ENCODE measurements around the gene NCAN. TPM values are rescaled to one million over a fixed set of nuclear protein-coding genes. Genes with fewer than 3 reads are reported as not detected.

Gene NCAN
- total RNA-seq, 2 donors from 2014 or later, result not detected

DNA sequence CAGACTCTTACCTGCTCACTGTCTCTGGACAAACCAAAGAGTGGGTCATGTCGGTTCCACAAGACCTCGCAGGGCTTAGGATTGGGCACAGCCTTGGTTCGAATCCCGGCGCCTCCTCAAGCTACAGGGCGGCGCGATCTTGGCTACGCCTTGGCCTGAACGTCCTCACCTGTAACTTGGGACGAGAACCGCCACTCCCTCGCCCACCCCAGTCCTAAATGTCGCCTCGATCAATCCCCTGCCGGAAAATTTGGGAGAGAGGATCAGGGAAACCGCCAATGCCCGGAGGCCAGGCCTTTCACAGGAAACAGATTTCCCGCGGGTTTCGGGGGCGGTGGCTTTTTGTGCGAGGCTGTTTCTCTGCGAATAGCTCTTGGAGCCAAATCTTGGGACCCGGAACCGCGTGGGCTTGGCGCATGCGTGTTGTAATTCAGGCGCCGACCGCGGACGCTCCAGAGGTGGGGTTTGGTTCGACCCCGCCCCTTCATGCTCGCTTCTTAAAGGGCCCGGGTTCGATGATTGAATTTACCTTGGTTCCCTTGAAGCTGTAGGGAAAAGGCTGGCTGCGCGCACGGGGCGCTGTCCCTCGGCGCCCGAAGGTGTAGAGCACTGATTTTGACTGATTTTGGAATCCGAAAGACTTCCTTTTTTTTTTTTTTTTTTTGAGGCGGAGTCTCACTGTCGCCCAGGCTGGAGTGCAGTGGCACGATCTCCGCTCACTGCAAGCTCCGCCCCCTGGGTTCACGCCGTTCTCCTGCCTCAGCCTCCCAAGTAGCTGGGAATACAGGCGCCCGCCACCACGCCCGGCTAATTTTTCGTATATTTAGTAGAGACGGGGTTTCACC, 8.5 kb upstream of the NCAN start, which contains the start of gene NR2C2AP:
NR2C2AP (minus strand) TSS at position 403 of the 845 bp plus-strand sequence; CDS start at position 49, 354 bp downstream.
- Histone ChIP-seq H3K27me3 (no peaks in the 10 kb centered on the region), H3K4me3 (peak within 1 kb of the TSS; percentile 59 to 66), H3K36me3 (peaks cover 5% of the 10 kb centered on the region), H3K4me1 (peaks cover 0 to 13% of the 10 kb centered on the region in 2 donors), H3K9me3 (no peaks in the 10 kb centered on the region), H3K27ac (peak within 1 kb of the TSS; percentile 68 to 79)
- TF ChIP-seq, protein P1, sequence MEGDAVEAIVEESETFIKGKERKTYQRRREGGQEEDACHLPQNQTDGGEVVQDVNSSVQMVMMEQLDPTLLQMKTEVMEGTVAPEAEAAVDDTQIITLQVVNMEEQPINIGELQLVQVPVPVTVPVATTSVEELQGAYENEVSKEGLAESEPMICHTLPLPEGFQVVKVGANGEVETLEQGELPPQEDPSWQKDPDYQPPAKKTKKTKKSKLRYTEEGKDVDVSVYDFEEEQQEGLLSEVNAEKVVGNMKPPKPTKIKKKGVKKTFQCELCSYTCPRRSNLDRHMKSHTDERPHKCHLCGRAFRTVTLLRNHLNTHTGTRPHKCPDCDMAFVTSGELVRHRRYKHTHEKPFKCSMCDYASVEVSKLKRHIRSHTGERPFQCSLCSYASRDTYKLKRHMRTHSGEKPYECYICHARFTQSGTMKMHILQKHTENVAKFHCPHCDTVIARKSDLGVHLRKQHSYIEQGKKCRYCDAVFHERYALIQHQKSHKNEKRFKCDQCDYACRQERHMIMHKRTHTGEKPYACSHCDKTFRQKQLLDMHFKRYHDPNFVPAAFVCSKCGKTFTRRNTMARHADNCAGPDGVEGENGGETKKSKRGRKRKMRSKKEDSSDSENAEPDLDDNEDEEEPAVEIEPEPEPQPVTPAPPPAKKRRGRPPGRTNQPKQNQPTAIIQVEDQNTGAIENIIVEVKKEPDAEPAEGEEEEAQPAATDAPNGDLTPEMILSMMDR (IDR thresholded peaks at IDR 0.05), result no peak
- peak; percentile 93 for DNase-seq (ENCODE audit: low spot score)

- no peak for DNase-seq (ENCODE audit: low spot score)
- H3K36me3 ChIP-seq, result no peaks in the 10 kb centered on the region
- no peaks in the 10 kb centered on the region for H3K9me3 ChIP-seq
- H3K27me3 ChIP-seq, result no peaks in the 10 kb centered on the region
- H3K4me1 ChIP-seq, result peaks cover 0 to 13% of the 10 kb centered on the region in 2 donors
- H3K27ac ChIP-seq, result no peak overlapping the region
- TF ChIP-seq, protein P1 (IDR thresholded peaks at IDR 0.05), result no peak
- no peak overlapping the region for H3K4me3 ChIP-seq
These were observed 7.6 kb upstream of the NCAN start for GRCh38 chr19:19204181-19204580.

GRCh38 chr19:19205416-19206410, 6.0 kb upstream of the NCAN start:
- no peak overlapping the region for H3K4me3 ChIP-seq
- H3K9me3 ChIP-seq, result no peaks in the 10 kb centered on the region
- H3K27ac ChIP-seq, result no peak overlapping the region
- no peaks in the 10 kb centered on the region for H3K27me3 ChIP-seq
- H3K36me3 ChIP-seq, result no peaks in the 10 kb centered on the region
- peaks cover 0 to 13% of the 10 kb centered on the region in 2 donors for H3K4me1 ChIP-seq
- DNase-seq (ENCODE audit: low spot score), result no peak
- TF ChIP-seq, protein P1 (IDR thresholded peaks at IDR 0.05), result no peak

- no peak overlapping the region for H3K27ac ChIP-seq
- no peaks in the 10 kb centered on the region for H3K36me3 ChIP-seq
- TF ChIP-seq, protein P1 (IDR thresholded peaks at IDR 0.05), result no peak
- H3K4me1 ChIP-seq, result peaks cover 0 to 12% of the 10 kb centered on the region in 2 donors
- no peak for DNase-seq (ENCODE audit: low spot score)
- H3K4me3 ChIP-seq, result no peak overlapping the region
- peaks cover 5 to 6% of the 10 kb centered on the region in 2 donors for H3K27me3 ChIP-seq
- H3K9me3 ChIP-seq, result no peaks in the 10 kb centered on the region
These were observed 4.8 kb upstream of the NCAN start for GRCh38 chr19:19206938-19207337.

- Histone ChIP-seq H3K4me1 (peaks cover 0 to 2% of the 10 kb centered on the region in 2 donors), H3K4me3 (no peak overlapping the region), H3K36me3 (no peaks in the 10 kb centered on the region), H3K9me3 (no peaks in the 10 kb centered on the region), H3K27ac (no peak overlapping the region), H3K27me3 (peaks cover 5 to 14% of the 10 kb centered on the region in 2 donors)
- no peak for DNase-seq (ENCODE audit: low spot score)
- TF ChIP-seq, protein P1 (IDR thresholded peaks at IDR 0.05), result no peak
These were observed 3.9 kb upstream of the NCAN start for GRCh38 chr19:19207637-19208572.
